Adrenal gland (tissue), 5 donors: ENCODE results near the gene LFNG.

Experiments
- CTCF ChIP-seq, 6 experiments: fragments of 450-650 bp in 4 of 6; fragments of 200-600 bp in 2 of 6; sonication (generic) in 1 of 6; IDR thresholded peaks; 1 replicate in 5 of 6; 2 replicates in 1 of 6; pipeline versions ENCODE4 v1.5.1 to v1.8.0; 2016 to 2021; ENCODE audit warnings: antibody characterized with exemption in 6 of 6, mild to moderate bottlenecking in 2 of 6, moderate library complexity in 1 of 6
- POLR2A ChIP-seq, 2 donors: fragments of 450-650 bp; IDR thresholded peaks; one replicate each; pipeline ENCODE4 v1.6.1; 2017; ENCODE audit warnings: antibody characterized with exemption in 2 of 2, mild to moderate bottlenecking in 2 of 2, moderate library complexity in 1 of 2
- donor health status: DM: no; HTN: no; CAD: no.

- TF ChIP-seq POLR2A (IDR thresholded peaks at IDR 0.05) (no peak), CTCF (IDR thresholded peaks at IDR 0.05) (no peak)
Measured at GRCh38 chr7:2515424-2516193, 4.0 kb upstream of the LFNG start.
